SJSA1 (cell line): ENCODE data around the gene THEMIS. TPM values are rescaled to one million over a fixed set of nuclear protein-coding genes. Genes with fewer than 3 reads are reported as not detected.
"Not testable (repeated sequence)": the region's sequence is repeated elsewhere in the genome, so short reads cannot be mapped to it uniquely, and the experiment has no call there.

Source experiments
- DNase-seq, 2 experiments: peaks; one replicate each; pipeline ENCODE4 v3.0.0-alpha.2; 2015 to 2020; ENCODE audit warnings: low spot score in 2 of 2, low read depth in 1 of 2
- H3K27ac ChIP-seq: fragments of 250-450 bp; sonication (Bioruptor Pico); 2 replicates; pipeline ENCODE4 v1.5.1; 2020; ENCODE audit warnings: mild to moderate bottlenecking, moderate library complexity
- H3K27me3 ChIP-seq: fragments of 250-450 bp; sonication (Bioruptor Pico); replicated peaks from 2 replicates; pipeline ENCODE4 v1.5.1; 2020; ENCODE audit warnings: mild to moderate bottlenecking, moderate library complexity
- H3K36me3 ChIP-seq: fragments of 250-450 bp; sonication (Bioruptor Pico); 2 replicates; pipeline ENCODE4 v1.5.1; 2020; ENCODE audit warnings: mild to moderate bottlenecking
- H3K4me1 ChIP-seq: fragments of 250-450 bp; sonication (Bioruptor Pico); replicated peaks from 2 replicates; pipeline ENCODE4 v1.6.1; 2021; ENCODE audit warnings: mild to moderate bottlenecking
- H3K4me3 ChIP-seq: fragments of 250-450 bp; sonication (Bioruptor Pico); 2 replicates; pipeline ENCODE4 v1.5.1; 2020; ENCODE audit warnings: mild to moderate bottlenecking
- H3K9me3 ChIP-seq: fragments of 250-450 bp; sonication (Bioruptor Pico); replicated peaks from 2 replicates; pipeline ENCODE4 v1.5.1; 2020; ENCODE audit warnings: mild to moderate bottlenecking
- total RNA-seq: library from RNA; depleted of rRNA; stranded (reverse); fragments of >200 nt; shearing (Covaris generic); gene quantifications from 2 replicates; pipeline ENCODE4 v1.2.3, GENCODE V29; 2014

The THEMIS gene
- total RNA-seq, 1 experiment from 2014 or later: not detected

- no peaks in the 10 kb centered on the region for H3K9me3 ChIP-seq
- H3K4me3 ChIP-seq: no peak overlapping the region
- no peaks in the 10 kb centered on the region for H3K4me1 ChIP-seq
- H3K36me3 ChIP-seq: no peaks in the 10 kb centered on the region
- 0 out of 2 replicates have a peak, but pooled peaks cover 3% of the 10 kb centered on the region for H3K27me3 ChIP-seq
- no peak for DNase-seq
- H3K27ac ChIP-seq: no peak overlapping the region
Measured at GRCh38 chr6:127893541-127893940, 7.3 kb downstream of the THEMIS start.

DNA sequence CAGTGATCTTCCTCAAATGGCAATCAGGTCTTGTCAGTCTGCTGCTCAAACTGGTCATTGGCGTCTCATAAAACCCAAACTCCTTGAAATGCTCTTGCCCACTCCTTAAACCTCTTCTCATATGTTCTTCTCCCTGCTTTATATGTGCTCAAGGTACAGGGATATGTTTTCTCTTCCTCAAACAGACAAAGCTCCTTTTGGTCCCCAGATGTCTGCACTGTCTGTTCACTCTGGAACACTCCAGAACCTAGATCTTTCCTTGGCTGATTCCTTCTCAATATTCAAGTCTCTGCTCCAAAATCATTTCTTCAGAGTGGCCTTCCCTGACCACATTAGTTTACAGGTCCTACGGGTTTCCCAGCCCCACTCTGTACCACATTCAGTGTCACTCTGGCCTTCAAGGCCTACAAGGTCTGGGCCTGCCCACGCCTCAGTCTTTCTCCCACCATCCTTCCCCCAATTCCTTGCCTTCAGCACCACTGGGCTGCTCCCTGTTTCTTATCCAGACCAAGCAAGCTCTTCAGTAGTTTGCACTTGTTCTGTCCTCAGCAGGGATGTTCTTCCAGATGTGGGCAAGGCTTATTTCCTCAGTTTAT, 9.0 kb downstream of the THEMIS start:
- DNase-seq: no peak
- H3K4me1 ChIP-seq: no peaks in the 10 kb centered on the region
- 0 out of 2 replicates have a peak, but pooled peaks cover 3% of the 10 kb centered on the region for H3K27me3 ChIP-seq
- no peak overlapping the region for H3K27ac ChIP-seq
- no peak overlapping the region for H3K4me3 ChIP-seq
- H3K9me3 ChIP-seq: no peaks in the 10 kb centered on the region
- no peaks in the 10 kb centered on the region for H3K36me3 ChIP-seq

DNA sequence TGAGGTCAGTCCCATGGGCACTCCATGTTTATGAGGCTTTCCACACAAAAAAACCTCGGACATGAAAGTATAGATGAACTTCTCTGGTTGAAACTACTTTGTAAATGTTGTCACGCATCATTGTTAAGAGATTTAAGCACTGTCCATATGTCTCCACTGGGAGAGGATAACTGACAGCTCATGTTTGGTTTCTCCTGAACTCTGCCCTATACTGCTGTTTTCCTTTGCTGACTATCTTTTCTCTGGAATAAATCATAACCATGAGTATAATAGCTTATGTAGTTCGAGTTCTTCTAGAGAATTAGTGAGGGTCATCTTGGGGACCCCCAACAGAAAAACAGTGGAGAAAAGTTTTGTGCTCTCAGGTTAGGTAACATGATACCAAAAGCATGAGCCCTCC, 14.3 kb downstream of the THEMIS start:
- H3K36me3 ChIP-seq: no peaks in the 10 kb centered on the region
- no peaks in the 10 kb centered on the region for H3K9me3 ChIP-seq
- H3K27ac ChIP-seq: no peak overlapping the region
- no peak overlapping the region for H3K4me3 ChIP-seq
- DNase-seq: no peak
- H3K4me1 ChIP-seq: no peaks in the 10 kb centered on the region
- no peaks in the 10 kb centered on the region for H3K27me3 ChIP-seq

GRCh38 chr6:127884134-127884533, 16.7 kb downstream of the THEMIS start:
- Histone ChIP-seq H3K36me3 (no peaks in the 10 kb centered on the region), H3K4me1 (no peaks in the 10 kb centered on the region), H3K9me3 (no peaks in the 10 kb centered on the region), H3K27ac (no peak overlapping the region), H3K4me3 (no peak overlapping the region), H3K27me3 (no peaks in the 10 kb centered on the region)
- no peak for DNase-seq

DNA sequence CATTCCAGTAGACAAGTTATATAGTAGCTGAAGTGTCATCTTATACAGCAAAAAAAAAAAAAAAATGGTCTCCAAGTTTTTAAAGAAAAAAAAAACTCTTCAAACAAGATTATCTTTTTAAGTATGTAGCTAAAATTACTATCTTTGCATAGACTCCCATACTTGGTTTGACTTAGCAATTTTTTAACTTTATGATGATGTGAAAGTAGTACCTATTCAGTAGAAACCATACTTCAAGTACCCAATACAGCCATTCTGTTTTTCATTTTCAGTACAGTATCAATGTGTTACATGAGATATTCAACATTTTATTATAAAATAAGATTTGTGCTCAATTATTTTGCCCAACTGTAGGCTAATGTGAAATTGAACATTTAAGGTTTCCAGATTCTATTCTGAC, 18.9 kb downstream of the THEMIS start:
- H3K27me3 ChIP-seq, H3K4me3 ChIP-seq, DNase-seq, H3K36me3 ChIP-seq, H3K27ac ChIP-seq, H3K9me3 ChIP-seq, H3K4me1 ChIP-seq: not testable (repeated sequence)

GRCh38 chr6:127880429-127880828, 20.4 kb downstream of the THEMIS start:
- no peak for DNase-seq
- Histone ChIP-seq H3K4me3 (no peak overlapping the region), H3K27ac (no peak overlapping the region), H3K36me3 (no peaks in the 10 kb centered on the region), H3K27me3 (no peaks in the 10 kb centered on the region), H3K9me3 (no peaks in the 10 kb centered on the region), H3K4me1 (no peaks in the 10 kb centered on the region)

GRCh38 chr6:127879685-127880084, 21.2 kb downstream of the THEMIS start:
- no peak for DNase-seq
- Histone ChIP-seq H3K27me3 (no peaks in the 10 kb centered on the region), H3K9me3 (no peaks in the 10 kb centered on the region), H3K27ac (no peak overlapping the region), H3K4me3 (no peak overlapping the region), H3K36me3 (no peaks in the 10 kb centered on the region), H3K4me1 (no peaks in the 10 kb centered on the region)

DNA sequence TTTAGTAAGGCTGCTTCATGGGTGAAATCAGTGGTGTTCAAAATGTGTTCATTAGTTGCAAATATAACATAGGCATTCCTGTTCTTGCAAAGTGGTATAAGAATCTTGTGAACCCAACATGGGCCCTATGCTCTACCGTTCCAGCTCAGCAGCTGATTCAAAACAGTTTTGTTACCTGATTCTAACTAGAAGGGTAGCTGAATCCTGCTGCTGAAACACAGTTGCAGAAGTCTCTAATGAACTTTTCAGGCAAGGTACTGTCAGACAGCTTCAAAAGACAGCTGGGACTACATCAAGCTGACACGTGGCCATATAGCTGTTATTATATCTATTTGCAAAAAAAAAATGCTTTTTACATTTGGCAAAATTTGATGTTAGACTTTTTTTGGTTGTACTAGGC, 22.7 kb downstream of the THEMIS start:
- Histone ChIP-seq H3K4me1 (no peaks in the 10 kb centered on the region), H3K9me3 (no peaks in the 10 kb centered on the region), H3K36me3 (no peaks in the 10 kb centered on the region), H3K27ac (no peak overlapping the region), H3K27me3 (no peaks in the 10 kb centered on the region), H3K4me3 (no peak overlapping the region)
- DNase-seq: no peak

DNA sequence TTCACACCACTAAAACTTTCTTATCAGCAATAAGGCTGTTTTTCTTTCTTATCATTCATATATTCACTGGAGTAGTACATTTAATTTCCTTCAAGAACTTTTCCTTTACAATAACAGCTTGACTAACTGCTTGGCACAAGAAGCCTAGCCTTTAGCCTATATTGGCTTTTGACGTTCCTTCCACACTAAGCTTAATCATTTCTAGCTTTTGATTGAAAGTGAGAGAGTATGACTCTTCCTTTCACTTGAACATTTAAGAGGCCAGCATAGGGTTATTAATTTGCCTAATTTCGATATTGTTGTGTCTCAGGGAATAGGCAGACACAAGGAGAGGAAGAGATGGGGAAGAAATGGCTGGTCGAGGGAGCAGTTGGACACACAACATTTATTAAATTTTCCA, 23.6 kb downstream of the THEMIS start:
- no peaks in the 10 kb centered on the region for H3K4me1 ChIP-seq
- no peaks in the 10 kb centered on the region for H3K36me3 ChIP-seq
- no peak overlapping the region for H3K4me3 ChIP-seq
- no peak overlapping the region for H3K27ac ChIP-seq
- H3K9me3 ChIP-seq: no peaks in the 10 kb centered on the region
- H3K27me3 ChIP-seq: no peaks in the 10 kb centered on the region
- no peak for DNase-seq

GRCh38 chr6:127869772-127870404, 31.0 kb downstream of the THEMIS start:
- no peaks in the 10 kb centered on the region for H3K27me3 ChIP-seq
- no peaks in the 10 kb centered on the region for H3K9me3 ChIP-seq
- no peaks in the 10 kb centered on the region for H3K36me3 ChIP-seq
- no peak overlapping the region for H3K4me3 ChIP-seq
- DNase-seq: no peak
- H3K27ac ChIP-seq: no peak overlapping the region
- H3K4me1 ChIP-seq: no peaks in the 10 kb centered on the region

DNA sequence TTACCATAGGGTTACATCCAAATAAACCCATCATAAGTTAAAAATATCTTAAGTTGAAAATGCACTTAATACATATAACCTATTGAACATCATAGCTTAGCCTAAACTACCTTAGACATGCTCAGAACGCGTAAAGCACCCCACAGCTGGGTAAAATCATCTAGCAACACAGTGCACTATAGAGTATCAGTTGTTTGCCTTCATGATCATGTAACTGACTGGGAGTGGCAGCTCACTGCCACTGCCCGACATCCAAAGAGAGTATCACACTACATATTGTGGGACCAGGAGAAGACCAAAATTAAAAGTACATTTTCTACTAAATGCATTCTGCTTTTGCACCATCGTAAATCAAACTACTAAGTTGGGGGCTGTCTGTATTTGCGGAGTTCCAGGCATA, 31.7 kb downstream of the THEMIS start:
- Histone ChIP-seq H3K27ac (no peak overlapping the region), H3K27me3 (no peaks in the 10 kb centered on the region), H3K4me1 (no peaks in the 10 kb centered on the region), H3K36me3 (no peaks in the 10 kb centered on the region), H3K4me3 (no peak overlapping the region), H3K9me3 (no peaks in the 10 kb centered on the region)
- no peak for DNase-seq

GRCh38 chr6:127868338-127868737, 32.5 kb downstream of the THEMIS start:
- Histone ChIP-seq H3K4me1 (no peaks in the 10 kb centered on the region), H3K36me3 (no peaks in the 10 kb centered on the region)
- no peak for DNase-seq

DNA sequence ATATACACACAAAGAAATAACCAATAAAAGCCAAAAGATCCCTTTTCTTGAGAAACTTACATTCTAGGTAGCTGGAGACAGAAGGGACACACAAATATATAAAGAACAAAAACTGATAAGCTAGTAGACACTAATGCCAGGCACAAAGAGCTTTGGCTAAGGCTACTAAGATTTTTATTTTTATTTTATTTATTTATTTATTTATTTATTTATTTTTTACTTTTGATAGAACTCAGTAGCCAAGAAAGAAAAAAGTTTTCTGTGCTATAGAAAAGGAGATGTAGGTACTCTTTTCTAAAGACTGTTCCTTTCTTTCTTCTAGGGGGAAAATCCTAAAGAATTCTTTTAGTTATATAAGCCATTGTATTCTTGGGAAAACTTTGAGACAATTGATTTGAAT, 34.1 kb downstream of the THEMIS start:
- DNase-seq: no peak
- Histone ChIP-seq H3K36me3 (no peaks in the 10 kb centered on the region), H3K4me3 (no peak overlapping the region), H3K4me1 (no peaks in the 10 kb centered on the region), H3K9me3 (no peaks in the 10 kb centered on the region), H3K27ac (no peak overlapping the region), H3K27me3 (no peaks in the 10 kb centered on the region)

More at GRCh38 chr6:127868338-127868737, 32.5 kb downstream of the THEMIS start:
- Histone ChIP-seq H3K4me3 (no peak overlapping the region), H3K27ac (no peak overlapping the region), H3K27me3 (no peaks in the 10 kb centered on the region), H3K9me3 (no peaks in the 10 kb centered on the region)

DNA sequence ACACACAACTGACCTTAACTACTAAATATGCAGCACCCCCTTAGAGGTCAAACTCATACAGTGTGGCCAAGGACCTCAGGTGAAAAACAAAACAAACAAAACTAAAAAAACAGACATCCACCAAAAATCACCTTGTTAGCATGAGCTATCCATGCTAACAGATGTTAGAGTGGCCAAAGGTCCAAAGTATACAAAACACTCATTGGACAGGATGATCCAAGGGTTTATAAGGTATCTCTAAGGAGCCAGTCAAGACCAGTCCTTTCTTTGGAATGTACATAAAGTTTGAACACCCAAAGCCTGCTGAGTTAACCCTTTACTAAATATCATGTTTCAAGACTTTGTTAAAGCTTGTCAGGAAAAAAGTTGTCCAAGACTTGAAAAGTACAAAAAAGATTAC, 35.8 kb downstream of the THEMIS start:
- H3K4me1 ChIP-seq: no peaks in the 10 kb centered on the region
- H3K27ac ChIP-seq: no peak overlapping the region
- H3K9me3 ChIP-seq: no peaks in the 10 kb centered on the region
- no peaks in the 10 kb centered on the region for H3K36me3 ChIP-seq
- H3K4me3 ChIP-seq: no peak overlapping the region
- H3K27me3 ChIP-seq: no peaks in the 10 kb centered on the region
- DNase-seq: no peak

- Histone ChIP-seq H3K4me1 (no peaks in the 10 kb centered on the region), H3K36me3 (no peaks in the 10 kb centered on the region), H3K9me3 (no peaks in the 10 kb centered on the region), H3K27ac (no peak overlapping the region), H3K4me3 (no peak overlapping the region), H3K27me3 (no peaks in the 10 kb centered on the region)
- DNase-seq: no peak
Measured at GRCh38 chr6:127864701-127865100, 36.2 kb downstream of the THEMIS start.
